ENCODE results near the gene DNAJC12. TPM values are rescaled to one million over a fixed set of nuclear protein-coding genes. Genes with fewer than 3 reads are reported as not detected.

The DNAJC12 gene
- total RNA-seq, 1 experiment from 2014 or later: 15.5 TPM

DNA sequence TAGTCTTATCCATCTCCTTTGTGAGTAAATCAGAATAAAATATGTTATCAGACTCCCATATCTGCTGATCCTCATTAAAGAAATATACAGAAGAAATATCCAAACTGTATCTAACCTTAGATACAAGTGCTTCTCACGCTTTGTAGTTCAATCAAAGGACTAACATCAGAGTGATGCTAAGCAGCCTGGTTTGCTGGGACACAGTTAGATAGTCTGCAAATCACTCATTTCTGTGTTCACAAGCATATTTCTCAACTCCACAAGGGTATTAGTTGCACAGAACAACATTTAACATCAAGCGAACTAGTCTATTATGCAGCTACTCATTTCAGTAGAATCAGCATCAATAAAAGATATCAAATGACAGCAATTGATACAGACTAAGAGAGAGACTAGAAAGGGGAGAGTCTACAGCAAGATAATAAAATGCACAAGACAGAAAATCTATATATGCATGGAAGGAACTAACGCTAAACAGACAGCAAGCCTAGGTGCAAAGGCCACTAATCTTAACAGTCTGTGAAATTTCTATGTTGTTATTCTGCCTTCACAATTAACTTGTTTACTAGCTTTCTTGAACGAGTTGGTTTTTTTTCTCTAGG lies 30.0 kb downstream of the DNAJC12 start:
- ATAC-seq (no peak), DNase-seq (no peak)
- ChIA-PET CTCF (no interaction called here), POLR2A (ENCODE audit: unreplicated experiment) (no interaction called here)
- BruUV-seq (replicated peaks): no TSS peak
- Histone ChIP-seq H3K9me3 (ENCODE audit: low read length) (no peaks in the 10 kb centered on the region), H3F3A (ENCODE audit: low read length, unreplicated experiment) (no peaks in the 10 kb centered on the region), H3K36me3 (ENCODE audit: low read depth, low read length) (no peaks in the 10 kb centered on the region), H3K27ac (ENCODE audit: low read length) (no peak overlapping the region), H3K79me2 (ENCODE audit: low read length) (no peaks in the 10 kb centered on the region), H3K27me3 (ENCODE audit: low read length) (no peaks in the 10 kb centered on the region), H3K4me2 (ENCODE audit: low read length) (no peak overlapping the region), H3K9me2 (replicated peaks; ENCODE audit: low read length) (no peaks in the 10 kb centered on the region; the same call in 1 of the 2 replicates), H4K20me1 (ENCODE audit: low read length) (no peaks in the 10 kb centered on the region), H3K4me1 (ENCODE audit: insufficient read depth, low read length) (peaks cover 13% of the 10 kb centered on the region), H3K4me3 (ENCODE audit: low read length) (no peak overlapping the region), H2AFZ (ENCODE audit: low read length) (no peak overlapping the region), H3K9ac (ENCODE audit: low read length) (no peak overlapping the region)
- TF ChIP-seq EZH2 (IDR thresholded peaks at IDR 0.05; ENCODE audit: low read length, unreplicated experiment) (no peak), EZH2phosphoT487 (IDR thresholded peaks at IDR 0.05; ENCODE audit: borderline replicate concordance, low read length) (no peak)
- TF ChIP-seq, protein P1, sequence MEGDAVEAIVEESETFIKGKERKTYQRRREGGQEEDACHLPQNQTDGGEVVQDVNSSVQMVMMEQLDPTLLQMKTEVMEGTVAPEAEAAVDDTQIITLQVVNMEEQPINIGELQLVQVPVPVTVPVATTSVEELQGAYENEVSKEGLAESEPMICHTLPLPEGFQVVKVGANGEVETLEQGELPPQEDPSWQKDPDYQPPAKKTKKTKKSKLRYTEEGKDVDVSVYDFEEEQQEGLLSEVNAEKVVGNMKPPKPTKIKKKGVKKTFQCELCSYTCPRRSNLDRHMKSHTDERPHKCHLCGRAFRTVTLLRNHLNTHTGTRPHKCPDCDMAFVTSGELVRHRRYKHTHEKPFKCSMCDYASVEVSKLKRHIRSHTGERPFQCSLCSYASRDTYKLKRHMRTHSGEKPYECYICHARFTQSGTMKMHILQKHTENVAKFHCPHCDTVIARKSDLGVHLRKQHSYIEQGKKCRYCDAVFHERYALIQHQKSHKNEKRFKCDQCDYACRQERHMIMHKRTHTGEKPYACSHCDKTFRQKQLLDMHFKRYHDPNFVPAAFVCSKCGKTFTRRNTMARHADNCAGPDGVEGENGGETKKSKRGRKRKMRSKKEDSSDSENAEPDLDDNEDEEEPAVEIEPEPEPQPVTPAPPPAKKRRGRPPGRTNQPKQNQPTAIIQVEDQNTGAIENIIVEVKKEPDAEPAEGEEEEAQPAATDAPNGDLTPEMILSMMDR (conservative IDR thresholded peaks at IDR 0.05; ENCODE audit: low read depth, low read length): no peak
- intact Hi-C loops (cut with micrococcal nuclease): no loop called here

DNA sequence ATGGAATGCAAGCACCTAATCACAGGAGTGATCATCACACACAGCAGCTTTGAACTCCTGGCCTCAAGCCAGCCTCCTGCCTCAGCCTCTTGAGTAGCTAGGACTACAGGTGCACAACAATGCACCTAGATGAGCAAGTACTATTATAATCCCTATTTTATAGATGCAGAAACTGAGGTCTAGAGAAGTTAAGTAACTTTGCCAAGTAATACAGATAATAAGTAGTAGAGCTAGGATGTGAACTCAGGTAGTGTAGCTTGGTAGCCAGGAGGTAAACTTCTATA lies 33.7 kb downstream of the DNAJC12 start:
- no peak overlapping the region for H3K27ac ChIP-seq (ENCODE audit: low read length)
- no peaks in the 10 kb centered on the region for H3K36me3 ChIP-seq (ENCODE audit: low read depth, low read length)
- POLR2A ChIA-PET (ENCODE audit: unreplicated experiment): no interaction called here
- no peak overlapping the region for H2AFZ ChIP-seq (ENCODE audit: low read length)
- no peaks in the 10 kb centered on the region for H4K20me1 ChIP-seq (ENCODE audit: low read length)
- intact Hi-C loops (cut with micrococcal nuclease): no loop called here
- DNase-seq (no peak), ATAC-seq (no peak)
- H3K9me2 ChIP-seq (replicated peaks; ENCODE audit: low read length): no peaks in the 10 kb centered on the region; the same call in 1 of the 2 replicates
- no peaks in the 10 kb centered on the region for H3F3A ChIP-seq (ENCODE audit: low read length, unreplicated experiment)
- no peak overlapping the region for H3K9ac ChIP-seq (ENCODE audit: low read length)
- no peak overlapping the region for H3K4me2 ChIP-seq (ENCODE audit: low read length)
- H3K79me2 ChIP-seq (ENCODE audit: low read length): no peaks in the 10 kb centered on the region
- no peaks in the 10 kb centered on the region for H3K27me3 ChIP-seq (ENCODE audit: low read length)
- H3K4me1 ChIP-seq (ENCODE audit: insufficient read depth, low read length): no peaks in the 10 kb centered on the region
- no TSS peak for BruUV-seq (replicated peaks)
- no peak overlapping the region for H3K4me3 ChIP-seq (ENCODE audit: low read length)
- TF ChIP-seq, protein P1 (conservative IDR thresholded peaks at IDR 0.05; ENCODE audit: low read depth, low read length): no peak
- TF ChIP-seq EZH2 (IDR thresholded peaks at IDR 0.05; ENCODE audit: low read length, unreplicated experiment): no peak
- no peak for TF ChIP-seq EZH2phosphoT487 (IDR thresholded peaks at IDR 0.05; ENCODE audit: borderline replicate concordance, low read length)
- CTCF ChIA-PET: interaction anchor here (1.0 kb wide), 1 partner anchor 16 kb away, joined by 3 read pairs; no protein-coding TSS in a partner anchor
- no peaks in the 10 kb centered on the region for H3K9me3 ChIP-seq (ENCODE audit: low read length)

DNA sequence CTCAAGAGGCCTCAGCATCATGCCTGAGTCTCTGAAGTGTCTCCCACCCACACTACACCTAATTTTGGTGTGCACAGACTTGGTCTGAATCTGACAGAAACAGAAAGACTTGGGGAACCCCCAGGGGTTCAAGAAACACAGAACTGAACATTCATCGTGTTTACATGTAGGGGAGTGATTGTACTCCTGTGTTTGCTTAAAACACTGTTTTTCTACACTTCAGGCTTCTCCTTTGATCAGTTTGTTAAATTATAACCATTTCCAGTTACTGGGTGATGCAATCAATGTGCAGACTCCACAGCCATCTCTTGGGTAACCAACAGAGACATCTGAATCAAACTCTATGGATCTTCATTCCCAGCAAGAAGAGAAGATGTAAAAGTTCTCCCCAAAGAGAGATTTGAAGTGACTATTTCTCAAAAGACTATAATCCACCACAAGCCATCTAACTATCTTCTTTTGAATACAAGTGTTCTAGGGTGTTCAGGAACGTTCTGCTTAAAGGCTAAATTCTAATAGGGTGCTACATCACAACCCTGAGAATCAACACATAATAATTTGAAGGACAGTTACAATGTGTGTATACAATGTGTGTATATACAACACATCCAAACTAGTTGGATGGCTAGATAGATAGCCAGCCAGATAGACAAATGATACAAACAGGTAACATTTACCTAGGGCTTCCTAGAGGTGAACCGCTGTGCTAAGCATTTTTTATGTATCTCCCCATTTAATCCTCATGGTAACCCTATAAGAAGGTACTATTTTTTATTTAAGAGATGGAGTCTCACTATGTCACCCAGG lies 34.2 kb downstream of the DNAJC12 start:
- TF ChIP-seq EZH2phosphoT487 (IDR thresholded peaks at IDR 0.05; ENCODE audit: borderline replicate concordance, low read length): no peak
- no peak for TF ChIP-seq EZH2 (IDR thresholded peaks at IDR 0.05; ENCODE audit: low read length, unreplicated experiment)
- TF ChIP-seq, protein P1 (conservative IDR thresholded peaks at IDR 0.05; ENCODE audit: low read depth, low read length): no peak
- Histone ChIP-seq H3K79me2 (ENCODE audit: low read length) (no peaks in the 10 kb centered on the region), H3F3A (ENCODE audit: low read length, unreplicated experiment) (no peaks in the 10 kb centered on the region), H3K9me3 (ENCODE audit: low read length) (no peaks in the 10 kb centered on the region), H3K4me1 (ENCODE audit: insufficient read depth, low read length) (no peaks in the 10 kb centered on the region), H3K27ac (ENCODE audit: low read length) (no peak overlapping the region), H3K4me2 (ENCODE audit: low read length) (no peak overlapping the region), H3K36me3 (ENCODE audit: low read depth, low read length) (no peaks in the 10 kb centered on the region), H4K20me1 (ENCODE audit: low read length) (no peaks in the 10 kb centered on the region), H3K27me3 (ENCODE audit: low read length) (no peaks in the 10 kb centered on the region), H2AFZ (ENCODE audit: low read length) (no peak overlapping the region), H3K9ac (ENCODE audit: low read length) (no peak overlapping the region), H3K4me3 (ENCODE audit: low read length) (no peak overlapping the region), H3K9me2 (replicated peaks; ENCODE audit: low read length) (no peaks in the 10 kb centered on the region)
- ChIA-PET CTCF (interaction anchor here (1.0 kb wide), 1 partner anchor 16 kb away, joined by 3 read pairs; no protein-coding TSS in a partner anchor), POLR2A (ENCODE audit: unreplicated experiment) (no interaction called here)
- intact Hi-C loops (cut with micrococcal nuclease): no loop called here
- ATAC-seq (no peak), DNase-seq (no peak)
- BruUV-seq (replicated peaks): no TSS peak

All from PC-3 (cell line).